Loucy (cell line): Measurements from ENCODE around the gene CEMIP2.

ENCODE experiments used
- H2AFZ ChIP-seq: fragments of 200-600 bp; sonication (generic); 2 replicates; pipeline ENCODE4 v1.6.0; 2016; ENCODE audit warnings: antibody characterized with exemption, mild to moderate bottlenecking, low read length, moderate library complexity
- H3F3A ChIP-seq: fragments of 200-600 bp; 2 replicates; pipeline ENCODE4 v1.6.0; 2016; ENCODE audit warnings: antibody characterized with exemption, low read depth, mild to moderate bottlenecking
- H3K27me3 ChIP-seq: fragments of 200-600 bp; sonication (generic); 2 replicates; pipeline ENCODE4 v1.6.1; 2014; ENCODE audit warnings: low read length, mild to moderate bottlenecking; ENCODE audit not compliant: insufficient read depth, poor library complexity, severe bottlenecking
- H3K36me3 ChIP-seq: fragments of 200-600 bp; sonication (generic); 2 replicates; pipeline ENCODE4 v1.6.1; 2016; ENCODE audit warnings: low read length; ENCODE audit not compliant: insufficient read depth
- H3K4me1 ChIP-seq: fragments of 200-600 bp; sonication (generic); 2 replicates; pipeline ENCODE4 v1.5.1; 2014; ENCODE audit warnings: low read length, mild to moderate bottlenecking; ENCODE audit not compliant: insufficient read depth, poor library complexity, severe bottlenecking
- H3K4me2 ChIP-seq: fragments of 200-600 bp; sonication (generic); 2 replicates; pipeline ENCODE4 v1.6.0; 2014; ENCODE audit warnings: antibody characterized with exemption, low read length, low read depth, mild to moderate bottlenecking; ENCODE audit not compliant: poor library complexity, severe bottlenecking
- H3K4me3 ChIP-seq: fragments of 200-600 bp; sonication (generic); 2 replicates; pipeline ENCODE4 v1.5.1; 2014; ENCODE audit warnings: low read length, mild to moderate bottlenecking, mixed read lengths; ENCODE audit not compliant: poor library complexity, severe bottlenecking
- H3K79me2 ChIP-seq: fragments of 200-600 bp; sonication (generic); 2 replicates; pipeline ENCODE4 v1.6.1; 2014; ENCODE audit warnings: low read length; ENCODE audit not compliant: insufficient read depth
- H3K9ac ChIP-seq: fragments of 200-600 bp; sonication (generic); 2 replicates; pipeline ENCODE4 v1.6.0; 2014; ENCODE audit warnings: mild to moderate bottlenecking, low read depth, low read length, moderate library complexity; ENCODE audit not compliant: poor library complexity, severe bottlenecking
- H3K9me2 ChIP-seq: fragments of 200-600 bp; sonication (generic); replicated peaks from 2 replicates; pipeline ENCODE4 v1.6.1; 2016; ENCODE audit warnings: low read depth, low read length, mixed read lengths
- H3K9me3 ChIP-seq: fragments of 200-600 bp; sonication (generic); 2 replicates; pipeline ENCODE4 v1.6.1; 2014; ENCODE audit warnings: mild to moderate bottlenecking, antibody characterized with exemption, low read length, low read depth; ENCODE audit not compliant: insufficient read depth
- H4K20me1 ChIP-seq: fragments of 200-600 bp; sonication (generic); 2 replicates; pipeline ENCODE4 v1.6.0; 2014; ENCODE audit warnings: antibody characterized with exemption, low read length, mild to moderate bottlenecking; ENCODE audit not compliant: insufficient read depth, poor library complexity, severe bottlenecking
- EZH2phosphoT487 ChIP-seq: fragments of 200-600 bp; IDR thresholded peaks from 2 replicates; pipeline ENCODE4 v1.6.1; 2018; ENCODE audit warnings: antibody characterized with exemption, mild to moderate bottlenecking, moderate library complexity, borderline replicate concordance
- TF ChIP-seq, protein P1 (sequence below): fragments of 200-600 bp; sonication (generic); conservative IDR thresholded peaks from 2 replicates; pipeline ENCODE4 v1.5.1; 2014; ENCODE audit warnings: mild to moderate bottlenecking, antibody characterized with exemption, low read length

Gene CEMIP2

GRCh38 chr9:71703172-71703872 lies 65.0 kb downstream of the CEMIP2 start:
- H3K36me3 ChIP-seq: peaks cover 22% of the 10 kb centered on the region

DNA sequence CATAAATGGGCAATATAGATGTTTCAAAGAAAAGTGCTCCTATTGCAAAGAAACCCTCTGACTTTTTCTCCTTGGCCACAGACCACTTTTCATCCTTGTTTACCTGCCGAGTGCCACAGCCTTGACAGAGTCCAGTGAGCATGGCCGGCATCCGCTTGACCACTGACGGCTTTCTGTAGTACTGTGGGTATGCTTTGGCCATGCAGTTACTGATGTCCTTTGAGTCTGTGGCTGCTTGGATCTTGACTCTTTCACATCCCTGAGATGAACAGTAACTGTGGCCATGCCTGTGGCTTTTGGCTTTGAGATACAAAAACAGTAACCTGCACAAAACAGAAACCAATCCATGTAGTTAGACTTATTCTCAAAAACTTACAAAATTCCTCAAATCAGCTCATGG lies 70.4 kb downstream of the CEMIP2 start:
- no peak overlapping the region for H3K4me3 ChIP-seq
- H3K79me2 ChIP-seq: no peaks in the 10 kb centered on the region
- H3K9me3 ChIP-seq: no peaks in the 10 kb centered on the region
- H3K9me2 ChIP-seq: no peaks in the 10 kb centered on the region
- no peaks in the 10 kb centered on the region for H3K4me1 ChIP-seq
- peaks cover 27% of the 10 kb centered on the region for H3K36me3 ChIP-seq
- no peak overlapping the region for H3K4me2 ChIP-seq
- H2AFZ ChIP-seq: no peak overlapping the region
- no peak overlapping the region for H3K9ac ChIP-seq
- no peaks in the 10 kb centered on the region for H3F3A ChIP-seq
- no peaks in the 10 kb centered on the region for H4K20me1 ChIP-seq
- H3K27me3 ChIP-seq: no peaks in the 10 kb centered on the region
- TF ChIP-seq, protein P1, sequence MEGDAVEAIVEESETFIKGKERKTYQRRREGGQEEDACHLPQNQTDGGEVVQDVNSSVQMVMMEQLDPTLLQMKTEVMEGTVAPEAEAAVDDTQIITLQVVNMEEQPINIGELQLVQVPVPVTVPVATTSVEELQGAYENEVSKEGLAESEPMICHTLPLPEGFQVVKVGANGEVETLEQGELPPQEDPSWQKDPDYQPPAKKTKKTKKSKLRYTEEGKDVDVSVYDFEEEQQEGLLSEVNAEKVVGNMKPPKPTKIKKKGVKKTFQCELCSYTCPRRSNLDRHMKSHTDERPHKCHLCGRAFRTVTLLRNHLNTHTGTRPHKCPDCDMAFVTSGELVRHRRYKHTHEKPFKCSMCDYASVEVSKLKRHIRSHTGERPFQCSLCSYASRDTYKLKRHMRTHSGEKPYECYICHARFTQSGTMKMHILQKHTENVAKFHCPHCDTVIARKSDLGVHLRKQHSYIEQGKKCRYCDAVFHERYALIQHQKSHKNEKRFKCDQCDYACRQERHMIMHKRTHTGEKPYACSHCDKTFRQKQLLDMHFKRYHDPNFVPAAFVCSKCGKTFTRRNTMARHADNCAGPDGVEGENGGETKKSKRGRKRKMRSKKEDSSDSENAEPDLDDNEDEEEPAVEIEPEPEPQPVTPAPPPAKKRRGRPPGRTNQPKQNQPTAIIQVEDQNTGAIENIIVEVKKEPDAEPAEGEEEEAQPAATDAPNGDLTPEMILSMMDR: no peak
- no peak for TF ChIP-seq EZH2phosphoT487

More at GRCh38 chr9:71703172-71703872, 65.0 kb downstream of the CEMIP2 start:
- H3K9ac ChIP-seq: no peak overlapping the region
- no peaks in the 10 kb centered on the region for H4K20me1 ChIP-seq
- H3K4me1 ChIP-seq: no peaks in the 10 kb centered on the region
- no peaks in the 10 kb centered on the region for H3K79me2 ChIP-seq
- no peak overlapping the region for H2AFZ ChIP-seq
- H3F3A ChIP-seq: no peaks in the 10 kb centered on the region
- H3K27me3 ChIP-seq: no peaks in the 10 kb centered on the region
- H3K4me3 ChIP-seq: no peak overlapping the region
- H3K9me2 ChIP-seq: no peaks in the 10 kb centered on the region
- no peaks in the 10 kb centered on the region for H3K9me3 ChIP-seq
- TF ChIP-seq EZH2phosphoT487: no peak
- TF ChIP-seq, protein P1: no peak
- H3K4me2 ChIP-seq: no peak overlapping the region

- H3K27me3 ChIP-seq: no peaks in the 10 kb centered on the region
- no peak overlapping the region for H2AFZ ChIP-seq
- H3K36me3 ChIP-seq: peaks cover 13% of the 10 kb centered on the region; the same call in 1 of the 2 replicates
- no peak overlapping the region for H3K4me2 ChIP-seq
- no peaks in the 10 kb centered on the region for H4K20me1 ChIP-seq
- H3F3A ChIP-seq: no peaks in the 10 kb centered on the region
- no peaks in the 10 kb centered on the region for H3K9me2 ChIP-seq
- no peaks in the 10 kb centered on the region for H3K79me2 ChIP-seq
- H3K9me3 ChIP-seq: no peaks in the 10 kb centered on the region
- no peak overlapping the region for H3K4me3 ChIP-seq
- no peak overlapping the region for H3K9ac ChIP-seq
- no peaks in the 10 kb centered on the region for H3K4me1 ChIP-seq
- TF ChIP-seq EZH2phosphoT487: no peak
- TF ChIP-seq, protein P1: no peak
These were observed 74.0 kb downstream of the CEMIP2 start for GRCh38 chr9:71694332-71694731.
